ENCODE results near the gene IL31RA.

Gene IL31RA

GRCh38 chr5:55897905-55898304 is 46.7 kb downstream of the IL31RA start:
- H3K4me1 Mint-ChIP-seq: peaks cover 9% of the 10 kb centered on the region
- H3K27ac Mint-ChIP-seq: no peak overlapping the region
- H3K27me3 Mint-ChIP-seq (ENCODE audit: low read depth): no peaks in the 10 kb centered on the region
- TF ChIP-seq CTCF (IDR thresholded peaks at IDR 0.05; ENCODE audit: unreplicated experiment in 3 of 3): no peak
- H3K36me3 Mint-ChIP-seq (ENCODE audit: low read depth): no peaks in the 10 kb centered on the region
- H3K9me3 Mint-ChIP-seq: no peaks in the 10 kb centered on the region
- H3K4me3 Mint-ChIP-seq: no peak overlapping the region

- Mint-ChIP-seq H3K36me3 (ENCODE audit: low read depth) (no peaks in the 10 kb centered on the region), H3K4me3 (no peak overlapping the region), H3K4me1 (peaks cover 9% of the 10 kb centered on the region), H3K27ac (no peak overlapping the region), H3K27me3 (ENCODE audit: low read depth) (no peaks in the 10 kb centered on the region), H3K9me3 (no peaks in the 10 kb centered on the region)
- no peak for TF ChIP-seq CTCF (IDR thresholded peaks at IDR 0.05; ENCODE audit: unreplicated experiment in 3 of 3)
Observed at GRCh38 chr5:55899344-55899743, 48.2 kb downstream of the IL31RA start.

- H3K36me3 Mint-ChIP-seq (ENCODE audit: low read depth): no peaks in the 10 kb centered on the region
- TF ChIP-seq CTCF (IDR thresholded peaks at IDR 0.05; ENCODE audit: unreplicated experiment in 3 of 3): no peak
- H3K4me3 Mint-ChIP-seq: no peak overlapping the region
- no peaks in the 10 kb centered on the region for H3K9me3 Mint-ChIP-seq
- H3K27ac Mint-ChIP-seq: no peak overlapping the region
- no peaks in the 10 kb centered on the region for H3K27me3 Mint-ChIP-seq (ENCODE audit: low read depth)
- H3K4me1 Mint-ChIP-seq: peaks cover 9% of the 10 kb centered on the region
Observed at GRCh38 chr5:55900068-55900467, 48.9 kb downstream of the IL31RA start.

- Mint-ChIP-seq H3K9me3 (no peaks in the 10 kb centered on the region), H3K27ac (no peak overlapping the region), H3K4me3 (no peak overlapping the region), H3K27me3 (ENCODE audit: low read depth) (no peaks in the 10 kb centered on the region), H3K36me3 (ENCODE audit: low read depth) (no peaks in the 10 kb centered on the region), H3K4me1 (peaks cover 9% of the 10 kb centered on the region)
- no peak for TF ChIP-seq CTCF (IDR thresholded peaks at IDR 0.05; ENCODE audit: unreplicated experiment in 3 of 3)
Observed at GRCh38 chr5:55900776-55901175, 49.6 kb downstream of the IL31RA start.

GRCh38 chr5:55902696-55903095 is 51.5 kb downstream of the IL31RA start:
- Mint-ChIP-seq H3K27me3 (ENCODE audit: low read depth) (no peaks in the 10 kb centered on the region), H3K4me3 (no peak overlapping the region), H3K9me3 (no peaks in the 10 kb centered on the region), H3K27ac (no peak overlapping the region), H3K36me3 (ENCODE audit: low read depth) (no peaks in the 10 kb centered on the region), H3K4me1 (peaks cover 9% of the 10 kb centered on the region)
- no peak for TF ChIP-seq CTCF (IDR thresholded peaks at IDR 0.05; ENCODE audit: unreplicated experiment in 3 of 3)

DNA sequence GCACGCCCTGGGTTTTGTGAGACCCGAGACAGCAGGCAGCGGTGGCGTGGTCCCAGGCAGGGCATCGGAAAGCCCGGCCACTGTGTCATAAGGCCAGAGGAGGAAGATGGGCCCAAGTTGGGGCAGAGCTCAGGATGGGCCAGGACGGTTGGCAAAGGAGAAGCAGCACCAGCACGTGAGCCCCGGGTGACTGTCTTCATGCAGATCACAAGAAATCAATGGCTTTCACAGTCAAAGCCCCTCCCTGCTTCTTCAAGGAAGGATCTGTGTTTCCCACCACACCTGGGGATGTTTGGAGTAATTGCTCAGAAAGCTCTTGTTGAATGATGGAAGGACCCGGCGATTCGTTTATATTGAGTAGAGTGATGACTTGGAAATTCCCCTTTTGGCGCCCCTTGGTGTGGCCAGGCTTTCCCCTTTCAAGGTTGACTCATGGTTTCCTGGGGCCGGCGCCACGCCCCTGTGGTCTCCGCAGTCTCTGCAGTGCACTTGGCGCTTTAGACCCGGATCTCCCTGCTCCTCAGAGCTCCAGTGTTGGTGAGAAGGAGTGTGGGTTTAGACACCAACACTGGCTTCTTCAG is 52.1 kb downstream of the IL31RA start:
- Mint-ChIP-seq H3K4me1 (peaks cover 9% of the 10 kb centered on the region), H3K36me3 (ENCODE audit: low read depth) (no peaks in the 10 kb centered on the region), H3K27me3 (ENCODE audit: low read depth) (no peaks in the 10 kb centered on the region), H3K27ac (no peak overlapping the region), H3K4me3 (no peak overlapping the region), H3K9me3 (no peaks in the 10 kb centered on the region)
- TF ChIP-seq CTCF (IDR thresholded peaks at IDR 0.05; ENCODE audit: unreplicated experiment in 3 of 3): no peak
